Esophagus squamous epithelium (tissue), 4 donors: ENCODE results near the gene RGCC.

Experiments used
- POLR2A ChIP-seq, 4 donors: fragments of 450-650 bp; IDR thresholded peaks; one replicate each; pipeline ENCODE4 v1.6.1; 2017; ENCODE audit warnings: antibody characterized with exemption in 4 of 4, mild to moderate bottlenecking in 4 of 4, moderate library complexity in 3 of 4
- TF ChIP-seq, protein P1 (sequence below), 6 experiments: fragments of 450-650 bp in 4 of 6; fragments of 200-600 bp in 2 of 6; sonication (generic) in 2 of 6; IDR thresholded peaks; one replicate each; pipeline ENCODE4 v1.5.1; 2016 to 2019; ENCODE audit warnings: antibody characterized with exemption in 6 of 6, mild to moderate bottlenecking in 4 of 6, moderate library complexity in 4 of 6

- TF ChIP-seq, protein P1, sequence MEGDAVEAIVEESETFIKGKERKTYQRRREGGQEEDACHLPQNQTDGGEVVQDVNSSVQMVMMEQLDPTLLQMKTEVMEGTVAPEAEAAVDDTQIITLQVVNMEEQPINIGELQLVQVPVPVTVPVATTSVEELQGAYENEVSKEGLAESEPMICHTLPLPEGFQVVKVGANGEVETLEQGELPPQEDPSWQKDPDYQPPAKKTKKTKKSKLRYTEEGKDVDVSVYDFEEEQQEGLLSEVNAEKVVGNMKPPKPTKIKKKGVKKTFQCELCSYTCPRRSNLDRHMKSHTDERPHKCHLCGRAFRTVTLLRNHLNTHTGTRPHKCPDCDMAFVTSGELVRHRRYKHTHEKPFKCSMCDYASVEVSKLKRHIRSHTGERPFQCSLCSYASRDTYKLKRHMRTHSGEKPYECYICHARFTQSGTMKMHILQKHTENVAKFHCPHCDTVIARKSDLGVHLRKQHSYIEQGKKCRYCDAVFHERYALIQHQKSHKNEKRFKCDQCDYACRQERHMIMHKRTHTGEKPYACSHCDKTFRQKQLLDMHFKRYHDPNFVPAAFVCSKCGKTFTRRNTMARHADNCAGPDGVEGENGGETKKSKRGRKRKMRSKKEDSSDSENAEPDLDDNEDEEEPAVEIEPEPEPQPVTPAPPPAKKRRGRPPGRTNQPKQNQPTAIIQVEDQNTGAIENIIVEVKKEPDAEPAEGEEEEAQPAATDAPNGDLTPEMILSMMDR (IDR thresholded peaks at IDR 0.05) = no peak
- no peak for TF ChIP-seq POLR2A (IDR thresholded peaks at IDR 0.05)
These were observed 43.2 kb downstream of the RGCC start for GRCh38 chr13:41500511-41500910.
